ENCODE results near the gene KMT2D.

The KMT2D gene

GRCh38 chr12:49060237-49061156 is at the start of gene KMT2D:
Gene KMT2D (minus strand): TSS chr12:49060794. CDS start chr12:49055324, 5,470 bp downstream.
- peak; percentile 93 for DNase-seq

DNA sequence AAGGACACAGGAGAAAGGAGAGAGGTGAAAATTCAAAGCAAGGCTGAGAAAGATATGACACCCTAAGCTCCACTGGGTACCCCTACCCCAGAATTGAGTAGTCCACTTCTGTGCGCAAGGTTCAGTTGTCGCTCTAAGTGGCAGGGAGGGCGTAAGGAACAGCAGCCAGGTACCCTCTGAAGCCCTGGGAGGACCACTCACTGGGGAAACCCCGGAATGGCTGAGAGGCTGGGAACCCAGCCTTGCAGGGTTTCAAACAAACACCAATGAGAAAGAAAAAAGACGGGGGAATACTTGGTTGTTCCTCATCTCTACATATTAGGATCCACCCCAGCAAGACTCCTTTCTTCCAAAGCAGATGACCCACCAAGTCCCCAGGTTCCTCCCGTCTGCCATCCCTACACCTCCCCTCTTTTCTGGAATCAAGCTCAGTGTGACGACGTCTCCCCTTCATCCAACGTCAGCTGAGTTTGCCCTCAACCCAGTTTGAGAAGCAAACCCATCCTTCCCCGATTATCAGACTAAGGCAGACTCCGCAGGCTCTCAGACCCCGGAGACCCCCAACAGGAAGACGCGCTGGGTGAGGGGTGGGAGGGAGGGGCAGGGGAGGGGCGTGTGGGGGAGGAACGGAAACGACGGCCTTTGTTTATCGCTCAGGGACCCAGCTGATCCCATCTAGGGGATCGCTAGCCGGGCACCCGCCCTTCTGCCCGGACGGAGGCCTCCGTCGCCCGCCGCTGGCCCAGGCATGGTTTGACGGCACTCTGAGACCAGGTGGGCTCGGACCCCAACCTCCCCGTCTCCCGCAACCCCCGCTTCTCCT is 49.3 kb upstream of the KMT2D start:
- no peak for DNase-seq

DNA sequence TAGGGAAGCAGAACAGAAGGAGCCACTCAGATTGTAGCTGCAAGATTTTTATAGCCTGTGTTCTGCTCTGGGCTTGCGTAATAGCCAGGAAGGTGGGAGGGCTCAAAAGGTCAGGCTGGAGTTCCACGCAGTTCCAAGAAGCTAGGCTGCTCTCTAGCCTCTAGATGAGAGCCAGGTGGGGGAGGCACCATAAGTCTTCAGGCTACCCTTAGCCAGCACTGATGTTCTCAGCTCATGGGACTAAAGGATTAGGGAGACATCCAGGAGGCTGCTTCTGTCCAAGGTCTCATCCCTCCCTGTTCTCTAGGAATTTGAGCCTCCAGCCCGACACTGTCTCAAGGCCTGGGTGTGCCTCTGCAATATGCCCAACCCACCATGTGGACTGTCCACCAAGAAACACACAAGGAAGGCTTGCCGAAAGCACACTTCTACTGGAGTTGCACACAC is 48.4 kb upstream of the KMT2D start:
- DNase-seq = no peak

- DNase-seq = no peak
These were observed 45.0 kb upstream of the KMT2D start for GRCh38 chr12:49105504-49106084.

GRCh38 chr12:49104822-49105221 is 44.2 kb upstream of the KMT2D start:
- DNase-seq = no peak

GRCh38 chr12:49100380-49100779 is 39.8 kb upstream of the KMT2D start:
- DNase-seq = no peak

GRCh38 chr12:49098703-49099102 is 38.1 kb upstream of the KMT2D start:
- no peak for DNase-seq

- DNase-seq = no peak
These were observed 37.4 kb upstream of the KMT2D start for GRCh38 chr12:49098035-49098451.

DNA sequence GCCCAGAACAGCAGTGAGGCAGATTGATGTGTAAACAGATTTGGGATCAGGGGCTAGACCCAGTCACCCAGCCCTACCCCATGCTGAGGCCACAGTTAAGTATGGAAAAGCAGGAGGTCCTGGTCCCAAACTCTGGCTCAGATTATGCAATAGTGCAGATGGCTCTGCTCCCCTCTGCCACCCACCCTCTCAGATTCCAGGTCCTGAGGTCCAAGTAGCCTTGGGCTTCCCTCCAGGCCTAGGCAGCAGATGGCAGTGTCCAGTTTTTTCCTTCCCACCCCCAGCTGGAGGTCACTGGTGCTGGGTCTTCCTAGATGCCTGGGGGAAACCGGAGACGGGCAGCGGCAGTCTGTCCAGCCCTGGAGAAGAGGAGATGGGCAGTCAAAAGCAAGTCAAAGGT is 36.8 kb upstream of the KMT2D start:
- no peak for DNase-seq

DNA sequence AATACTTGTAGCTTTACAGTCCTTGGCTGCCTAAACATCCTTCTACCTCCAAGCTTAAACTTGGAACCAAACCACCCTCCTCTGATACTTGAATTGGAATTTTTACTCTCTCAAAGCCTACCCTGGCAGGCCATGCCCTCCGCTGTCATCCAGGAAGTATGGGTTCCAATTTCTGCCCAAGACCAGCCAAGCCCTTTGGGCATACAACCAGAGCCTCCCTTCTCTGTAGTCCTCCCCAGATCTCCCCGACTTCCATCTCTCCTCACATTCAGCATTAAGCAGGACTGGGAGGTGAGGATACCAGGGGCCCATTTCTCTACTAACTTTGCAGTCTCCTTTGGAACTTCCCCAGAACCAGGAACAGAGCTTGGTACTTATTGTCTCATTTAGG is 34.4 kb upstream of the KMT2D start:
- no peak for DNase-seq

DNA sequence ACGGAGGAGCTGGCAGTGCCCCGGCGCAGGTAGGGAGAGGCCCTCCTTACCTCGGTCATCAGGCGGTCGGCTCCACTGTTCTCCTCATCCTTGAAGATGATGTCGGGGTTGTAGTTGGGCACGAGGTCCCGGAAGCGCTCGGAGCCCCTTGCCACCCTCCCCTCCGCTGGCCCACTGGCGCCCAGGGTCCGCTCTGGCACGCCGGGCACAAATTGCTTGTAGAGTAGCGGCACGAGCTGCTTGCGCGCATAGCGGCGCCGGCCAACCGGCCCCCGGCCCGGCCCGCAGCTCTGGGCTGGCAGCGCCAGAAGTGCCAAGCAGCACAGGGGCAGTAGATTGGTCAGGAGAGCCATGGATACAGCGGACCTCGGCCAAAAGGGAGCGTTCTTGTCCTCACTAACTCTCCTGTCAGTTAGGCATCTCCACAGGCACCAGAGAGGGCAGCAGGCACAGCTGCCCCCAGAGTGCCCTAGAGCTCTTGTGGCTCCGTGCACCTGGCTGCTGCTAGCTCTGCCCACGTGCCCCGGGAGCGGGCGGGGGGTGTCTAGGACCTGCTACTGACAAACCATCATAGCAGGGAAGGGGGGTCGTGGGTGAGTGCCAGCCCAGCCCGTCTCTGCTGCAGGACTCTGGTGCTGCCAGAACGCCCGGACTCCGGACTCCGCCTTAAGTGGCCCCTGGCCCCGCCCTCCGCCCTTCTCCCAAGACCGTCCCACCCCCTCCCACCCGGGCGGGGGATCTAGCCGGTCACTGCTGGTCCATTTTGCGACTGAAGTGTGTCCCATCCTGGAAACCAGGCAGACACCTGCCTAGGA is 33.8 kb upstream of the KMT2D start, which contains the start of gene DHH:
TSS of gene DHH (minus strand) at position 642 of the 815 bp plus-strand sequence. CDS start at position 353, 289 bp downstream.
- DNase-seq = peak; percentile 49

GRCh38 chr12:49093792-49094159 is 33.2 kb upstream of the KMT2D start:
- no peak for DNase-seq

DNA sequence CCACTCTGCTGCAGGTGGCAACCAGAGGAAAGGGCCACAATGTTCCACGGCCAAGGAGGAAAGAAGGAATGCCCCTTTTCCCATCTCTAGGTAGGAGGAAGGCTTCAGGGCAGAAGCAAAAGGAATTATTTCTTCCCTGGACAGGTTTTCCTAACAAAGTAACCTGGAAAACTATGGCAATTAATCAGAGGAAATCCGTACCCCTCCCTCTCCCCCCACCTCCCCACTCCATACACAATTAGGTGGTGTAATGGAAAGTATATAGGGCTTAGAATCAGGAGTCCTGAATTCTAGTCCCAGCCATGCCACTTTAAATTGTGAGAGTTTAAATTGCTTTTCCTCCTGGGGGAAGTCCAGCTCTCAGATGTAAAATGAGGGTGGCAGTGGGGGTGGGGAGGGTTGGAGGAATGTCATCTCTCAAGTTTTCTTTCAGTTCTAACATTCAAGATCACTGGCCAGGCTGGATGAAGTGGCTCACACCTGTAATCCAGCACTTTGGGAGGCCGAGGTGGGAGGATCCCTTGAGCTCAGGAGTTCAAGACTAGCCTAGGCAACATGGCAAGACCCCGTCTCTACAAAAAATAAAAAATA is 32.3 kb upstream of the KMT2D start:
- DNase-seq = no peak

- no peak for DNase-seq
These were observed 31.7 kb upstream of the KMT2D start for GRCh38 chr12:49092086-49092815.

DNA sequence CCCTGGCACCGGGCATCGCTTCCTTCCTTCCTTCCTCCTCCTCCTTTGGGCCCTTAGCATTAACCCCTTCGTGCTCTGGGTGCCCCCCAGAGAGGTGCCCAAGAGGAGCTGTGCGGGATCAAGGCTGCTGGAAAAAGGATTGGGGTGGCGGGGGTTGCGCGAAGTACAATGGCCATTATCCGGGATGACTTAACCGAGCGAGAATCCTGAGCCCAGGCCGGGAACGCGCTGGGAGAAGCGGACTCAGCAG is 31.2 kb upstream of the KMT2D start:
- no peak for DNase-seq

GRCh38 chr12:49091056-49091835 is 30.7 kb upstream of the KMT2D start:
- no peak for DNase-seq

DNA sequence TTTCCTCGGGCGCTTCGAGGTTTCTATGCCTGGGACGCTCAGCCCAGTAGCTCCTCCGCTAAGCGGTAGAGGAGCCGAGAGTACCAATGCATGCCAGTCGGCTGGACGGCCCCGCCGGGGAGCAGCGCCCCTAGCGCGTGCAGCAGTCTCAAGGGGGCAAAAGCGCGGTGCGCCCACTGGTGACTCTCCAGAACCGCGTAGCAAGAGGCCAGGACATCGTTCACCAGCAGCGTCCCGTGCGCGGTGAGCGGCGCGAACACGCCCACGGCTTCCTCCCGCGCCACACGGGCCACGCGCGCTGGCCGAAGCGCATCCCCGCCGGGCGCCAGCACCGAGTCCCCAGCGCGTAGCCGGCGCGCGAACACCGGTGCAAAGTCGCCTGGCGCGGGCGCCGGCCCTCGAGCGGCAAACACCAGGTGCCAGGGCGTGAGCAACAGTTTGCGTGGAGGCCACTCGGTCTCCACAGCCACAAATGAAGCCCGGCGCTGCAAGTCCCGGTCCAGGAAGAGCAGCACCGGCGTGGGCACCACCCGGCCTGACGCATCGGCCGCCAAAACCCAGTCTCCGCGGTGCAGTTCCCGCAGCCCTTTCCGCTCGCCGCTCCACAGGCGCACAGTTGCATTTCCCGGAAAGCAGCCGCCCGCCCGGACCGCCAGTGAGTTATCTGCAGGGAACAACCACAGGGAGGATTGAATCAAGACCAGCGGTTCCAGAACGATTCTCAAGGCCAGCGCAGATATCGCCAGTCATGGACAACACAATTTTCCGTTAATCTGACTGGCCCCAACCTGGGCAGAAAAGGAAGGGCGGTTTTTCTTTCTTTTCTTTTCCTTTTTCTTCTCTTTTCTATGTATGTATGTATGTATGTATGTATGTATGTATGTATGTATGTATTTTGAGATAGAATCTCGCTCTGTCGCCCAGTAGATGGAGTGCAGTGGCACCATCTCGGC is 29.5 kb upstream of the KMT2D start:
- no peak for DNase-seq

DNA sequence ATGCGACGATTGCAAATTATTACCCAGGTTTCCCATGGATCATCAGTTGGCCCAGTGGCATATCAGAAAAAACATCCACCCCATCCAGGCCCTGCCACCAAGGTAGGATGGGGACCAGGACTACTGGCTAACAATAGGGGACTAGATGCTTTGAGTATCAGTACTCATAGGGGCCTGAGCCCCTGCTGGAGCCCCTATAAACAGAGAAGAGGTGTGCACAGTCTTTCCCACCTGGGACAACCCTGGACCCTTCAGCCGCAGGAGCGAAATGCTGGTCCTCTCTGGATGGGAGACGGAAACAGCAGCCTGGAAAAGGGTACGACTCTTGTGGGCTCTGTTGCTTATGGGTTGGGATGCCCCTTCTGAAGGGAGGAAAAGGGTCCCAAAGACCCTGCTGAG is 28.3 kb upstream of the KMT2D start:
- no peak for DNase-seq

- DNase-seq = peak; percentile 91
These were observed 27.7 kb upstream of the KMT2D start for GRCh38 chr12:49088150-49088931.
